Skeletal muscle satellite cell (primary cell): ENCODE results near the gene CUZD1.

ENCODE experiments used
- H3K27me3 ChIP-seq: 2 replicates; pipeline ENCODE4 v1.7.0; 2013; ENCODE audit warnings: low read length; ENCODE audit not compliant: control insufficient read depth, insufficient read depth
- H3K36me3 ChIP-seq: 2 replicates; pipeline ENCODE4 v1.7.0; 2013; ENCODE audit warnings: mild to moderate bottlenecking, control low read depth, low read length; ENCODE audit not compliant: insufficient read depth
- H3K4me1 ChIP-seq: 2 replicates; pipeline ENCODE4 v1.7.0; 2013; ENCODE audit warnings: low read length; ENCODE audit not compliant: control insufficient read depth, insufficient read depth
- H3K4me2 ChIP-seq: 2 replicates; pipeline ENCODE4 v1.7.0; 2013; ENCODE audit warnings: mild to moderate bottlenecking, low read length
- H3K4me3 ChIP-seq: 2 replicates; pipeline ENCODE4 v1.7.0; 2013; ENCODE audit warnings: low read length
- H3K9ac ChIP-seq: 2 replicates; pipeline ENCODE4 v1.7.0; 2013; ENCODE audit warnings: mild to moderate bottlenecking, low read depth, low read length, moderate library complexity
- H3K9me3 ChIP-seq: replicated peaks from 2 replicates; pipeline ENCODE4 v1.7.0; 2013; ENCODE audit warnings: mild to moderate bottlenecking, control low read depth, low read length

Gene CUZD1

DNA sequence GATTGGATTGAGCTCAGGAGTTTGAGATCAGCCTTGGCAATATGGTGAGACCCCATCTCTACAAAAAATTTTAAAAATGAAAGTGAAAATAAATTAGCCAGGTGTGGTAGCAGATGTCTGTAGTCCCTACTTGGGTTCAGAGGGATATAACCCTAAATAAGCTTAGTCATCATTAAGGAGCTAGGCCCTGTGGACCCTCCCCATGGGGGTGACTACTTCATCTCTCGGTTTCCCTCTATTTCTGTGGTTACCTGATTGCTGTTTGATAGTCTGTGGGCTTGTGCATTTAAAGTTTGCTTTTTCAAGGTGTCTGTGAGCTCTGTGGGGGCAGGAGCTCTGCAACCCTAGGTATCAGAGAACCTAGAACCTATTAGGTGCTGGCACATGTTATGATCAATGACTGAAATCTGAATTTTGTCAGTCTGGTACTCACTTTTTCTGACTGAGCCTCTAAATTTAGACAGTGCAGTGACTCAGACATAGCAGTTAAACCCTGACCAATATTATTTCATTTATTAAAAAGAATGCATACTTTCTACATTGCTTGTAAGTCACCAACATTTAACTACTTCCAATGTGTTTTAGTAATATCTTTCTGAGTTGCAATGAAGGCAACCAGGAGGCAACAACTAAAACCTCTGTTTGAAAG lies 8.1 kb upstream of the CUZD1 start:
- Histone ChIP-seq H3K4me1 (peaks cover 81% of the 10 kb centered on the region), H3K9me3 (no peaks in the 10 kb centered on the region), H3K4me3 (peak overlapping the region; percentile 43), H3K4me2 (peak overlapping the region; percentile 71), H3K9ac (peak overlapping the region; percentile 81), H3K36me3 (no peaks in the 10 kb centered on the region), H3K27me3 (no peaks in the 10 kb centered on the region)

DNA sequence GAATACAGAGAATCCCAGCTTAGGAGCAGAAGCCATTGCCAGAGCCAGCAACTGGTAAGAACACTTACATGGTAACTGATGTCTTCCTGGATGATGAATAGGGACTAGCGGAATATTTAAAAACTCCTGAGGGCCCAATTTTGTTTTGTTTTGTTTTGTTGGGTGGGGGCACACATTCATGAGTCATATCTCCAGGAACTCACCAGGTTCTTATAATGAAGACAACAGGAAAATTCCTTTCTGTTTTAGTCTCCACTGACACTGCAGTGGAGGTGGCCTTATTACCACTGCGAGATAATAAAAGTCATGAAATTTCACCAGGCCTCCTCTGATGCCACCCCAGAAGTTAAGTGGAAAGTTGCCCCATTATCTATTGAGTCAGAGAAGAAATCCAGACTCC lies 6.6 kb upstream of the CUZD1 start:
- Histone ChIP-seq H3K4me1 (peaks cover 91% of the 10 kb centered on the region), H3K9ac (peak overlapping the region; percentile 81), H3K36me3 (no peaks in the 10 kb centered on the region), H3K27me3 (no peaks in the 10 kb centered on the region), H3K4me2 (peak overlapping the region; percentile 60), H3K4me3 (peak overlapping the region; percentile 15), H3K9me3 (no peaks in the 10 kb centered on the region)

DNA sequence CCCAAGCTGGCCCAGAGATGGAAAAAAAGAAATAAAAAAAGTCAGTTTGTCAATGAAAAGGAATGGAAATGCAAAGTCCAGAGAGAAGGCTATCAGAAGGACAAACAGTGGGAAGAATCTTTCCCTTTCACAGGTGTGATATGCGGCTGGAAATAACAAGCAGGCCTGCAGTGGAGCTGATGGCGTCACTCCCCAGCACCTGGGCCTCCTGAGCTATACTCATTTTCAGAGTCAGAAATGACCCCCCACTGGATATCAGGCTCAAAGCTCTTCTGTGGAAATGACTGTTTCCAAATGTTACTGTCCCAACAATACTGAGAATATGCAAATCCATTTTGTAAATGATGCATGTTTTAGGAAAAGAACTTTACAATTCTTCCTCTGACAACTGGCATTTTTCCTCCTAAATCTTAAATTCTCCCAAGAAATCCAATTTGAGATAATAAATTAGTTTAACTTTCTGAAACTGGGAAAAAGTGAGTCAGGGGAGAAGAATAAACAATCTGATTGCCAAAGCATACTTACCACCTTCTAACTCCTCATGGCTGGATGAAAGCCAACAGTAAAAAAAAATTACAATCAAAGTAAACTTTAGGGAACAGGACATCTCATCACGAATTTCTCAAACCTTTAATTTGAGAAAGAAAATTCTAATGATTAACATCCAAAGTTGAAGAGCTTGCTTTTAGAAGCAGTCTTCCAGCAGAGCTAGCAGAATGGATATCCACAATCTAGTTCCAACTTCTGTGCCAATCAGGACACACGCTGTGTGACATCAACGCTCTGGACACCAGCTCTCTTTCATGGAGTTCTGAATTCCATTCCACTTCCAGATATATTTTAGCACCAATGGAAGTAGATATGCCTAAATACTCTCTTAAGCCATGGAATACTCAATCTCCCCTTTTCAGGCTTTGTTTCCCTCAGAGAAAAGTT lies 5.3 kb upstream of the CUZD1 start:
- peaks cover 78% of the 10 kb centered on the region for H3K4me1 ChIP-seq
- H3K4me3 ChIP-seq = peak overlapping the region; percentile 19
- H3K36me3 ChIP-seq = no peaks in the 10 kb centered on the region
- no peaks in the 10 kb centered on the region for H3K9me3 ChIP-seq
- H3K4me2 ChIP-seq = peak overlapping the region; percentile 60
- H3K27me3 ChIP-seq = no peaks in the 10 kb centered on the region
- peak overlapping the region; percentile 81 for H3K9ac ChIP-seq

- Histone ChIP-seq H3K27me3 (no peaks in the 10 kb centered on the region), H3K36me3 (no peaks in the 10 kb centered on the region), H3K4me3 (no peak overlapping the region), H3K9me3 (no peaks in the 10 kb centered on the region), H3K4me1 (peaks cover 69% of the 10 kb centered on the region), H3K4me2 (peak overlapping the region; percentile 60), H3K9ac (peak overlapping the region; percentile 81)
Measured at GRCh38 chr10:122849900-122850605, 4.4 kb upstream of the CUZD1 start.

DNA sequence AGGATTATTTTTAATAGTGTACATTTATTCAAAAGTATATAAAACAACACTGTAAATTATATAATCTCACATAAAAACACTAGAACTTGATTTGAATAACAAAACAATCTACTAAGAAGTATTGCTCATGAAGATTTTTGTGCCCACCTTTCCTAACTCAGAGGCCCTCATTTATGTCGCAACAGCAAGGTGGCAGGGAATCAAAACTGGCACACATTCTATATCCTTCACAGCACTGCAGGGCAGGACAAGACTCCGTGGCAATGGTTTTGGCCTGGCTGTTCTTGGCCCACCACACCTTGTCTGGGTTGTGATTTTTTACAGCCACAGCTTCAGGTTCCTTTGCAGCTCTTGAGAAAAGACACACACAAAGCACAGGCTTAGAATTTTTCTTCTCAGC lies 3.4 kb upstream of the CUZD1 start:
- Histone ChIP-seq H3K36me3 (no peaks in the 10 kb centered on the region), H3K4me1 (peaks cover 59% of the 10 kb centered on the region), H3K4me2 (no peak overlapping the region)

GRCh38 chr10:122847782-122848604 lies 2.3 kb upstream of the CUZD1 start:
- Histone ChIP-seq H3K27me3 (no peaks in the 10 kb centered on the region), H3K4me3 (no peak overlapping the region), H3K9ac (no peak overlapping the region), H3K4me2 (peak overlapping the region; percentile 19), H3K9me3 (no peaks in the 10 kb centered on the region), H3K36me3 (no peaks in the 10 kb centered on the region), H3K4me1 (peaks cover 49% of the 10 kb centered on the region)

More for the DNA sequence above, 3.4 kb upstream of the CUZD1 start:
- H3K9ac ChIP-seq = no peak overlapping the region
- H3K27me3 ChIP-seq = no peaks in the 10 kb centered on the region
- no peak overlapping the region for H3K4me3 ChIP-seq
- no peaks in the 10 kb centered on the region for H3K9me3 ChIP-seq

- Histone ChIP-seq H3K36me3 (peaks cover 4% of the 10 kb centered on the region), H3K9me3 (no peaks in the 10 kb centered on the region), H3K4me3 (no peak overlapping the region), H3K4me1 (peaks cover 14% of the 10 kb centered on the region), H3K27me3 (no peaks in the 10 kb centered on the region), H3K4me2 (no peak overlapping the region), H3K9ac (no peak overlapping the region)
Measured at GRCh38 chr10:122844146-122844545, 1.5 kb downstream of the CUZD1 start.

- Histone ChIP-seq H3K4me3 (no peak overlapping the region), H3K9me3 (no peaks in the 10 kb centered on the region), H3K4me2 (no peak overlapping the region), H3K27me3 (no peaks in the 10 kb centered on the region), H3K36me3 (peaks cover 4% of the 10 kb centered on the region), H3K4me1 (no peaks in the 10 kb centered on the region), H3K9ac (no peak overlapping the region)
Measured at GRCh38 chr10:122841569-122841968, 4.1 kb downstream of the CUZD1 start.

DNA sequence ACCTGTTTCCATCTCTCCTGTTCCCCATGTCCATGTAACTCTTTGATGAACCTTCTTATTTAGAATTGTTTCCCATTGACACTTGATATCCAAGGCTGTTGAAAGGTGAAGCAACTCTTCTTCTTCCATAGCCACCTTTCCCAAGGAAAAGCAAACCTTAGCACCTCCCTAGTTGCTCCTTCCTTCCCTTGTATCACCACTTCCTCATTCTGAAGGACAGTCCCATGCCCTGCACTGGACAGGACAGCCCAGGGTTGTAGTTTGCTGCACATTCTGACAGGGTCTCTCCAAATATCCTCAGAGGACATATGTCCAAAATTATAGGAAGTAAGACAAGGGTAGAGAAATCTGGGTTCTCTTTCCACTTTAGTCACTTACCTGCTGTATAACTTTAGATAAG lies 6.2 kb downstream of the CUZD1 start:
- Histone ChIP-seq H3K4me2 (no peak overlapping the region), H3K4me3 (no peak overlapping the region), H3K36me3 (peaks cover 4% of the 10 kb centered on the region), H3K9ac (no peak overlapping the region), H3K27me3 (no peaks in the 10 kb centered on the region), H3K4me1 (no peaks in the 10 kb centered on the region), H3K9me3 (no peaks in the 10 kb centered on the region)

DNA sequence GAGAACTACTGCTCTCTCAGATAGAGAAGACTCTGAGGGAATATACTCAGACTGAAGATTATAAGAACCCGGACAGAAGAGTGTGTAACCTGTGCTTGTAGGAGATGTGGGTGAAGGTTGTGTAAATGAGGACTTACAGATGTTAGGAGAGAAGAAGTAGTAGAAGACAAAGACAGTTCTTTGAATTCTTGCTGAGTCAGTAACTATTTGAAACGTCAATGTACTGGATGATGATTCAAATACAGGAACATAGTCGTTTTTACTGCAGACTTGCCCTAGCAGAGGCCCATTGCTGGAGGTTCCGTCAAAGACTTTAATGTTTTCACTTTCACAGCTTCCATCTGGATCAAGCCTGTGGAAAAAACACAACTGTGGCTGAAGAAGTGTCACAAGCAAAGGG lies 6.8 kb downstream of the CUZD1 start:
- Histone ChIP-seq H3K36me3 (peaks cover 4% of the 10 kb centered on the region), H3K4me1 (no peaks in the 10 kb centered on the region), H3K4me2 (no peak overlapping the region), H3K4me3 (no peak overlapping the region), H3K27me3 (no peaks in the 10 kb centered on the region), H3K9ac (no peak overlapping the region), H3K9me3 (no peaks in the 10 kb centered on the region)

DNA sequence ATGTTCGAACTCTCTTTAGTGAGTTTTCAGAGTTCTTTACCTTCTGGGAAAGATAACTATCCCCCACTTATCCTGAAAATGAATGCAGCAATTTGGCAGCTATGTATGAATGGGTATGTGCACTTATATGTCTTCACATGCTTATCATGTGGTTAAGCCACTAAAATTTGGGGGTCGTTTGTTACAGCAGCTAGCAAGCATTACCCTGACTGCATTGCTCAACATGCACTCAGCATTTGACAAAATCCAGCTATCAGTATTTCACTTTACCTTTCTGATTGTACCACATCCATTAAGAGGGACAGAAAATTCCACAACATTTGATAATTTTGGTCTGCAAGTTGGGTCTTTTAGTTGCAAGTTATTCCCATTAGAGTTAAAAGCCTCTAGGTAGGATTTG lies 9.7 kb downstream of the CUZD1 start:
- peaks cover 9% of the 10 kb centered on the region for H3K36me3 ChIP-seq
- H3K4me3 ChIP-seq = no peak overlapping the region
- no peak overlapping the region for H3K9ac ChIP-seq
- no peak overlapping the region for H3K4me2 ChIP-seq
- no peaks in the 10 kb centered on the region for H3K27me3 ChIP-seq
- no peaks in the 10 kb centered on the region for H3K9me3 ChIP-seq
- H3K4me1 ChIP-seq = no peaks in the 10 kb centered on the region
